Stimulated activated CD4-positive, alpha-beta T cell treated with anti-CD3 and anti-CD28 coated beads, Interleukin-4, amount 100 ng/mL, for 48 hours (primary cell): ENCODE data around the gene SLC28A1.

ENCODE experiments used
- DNase-seq, 2 donors: peaks; one replicate each; pipeline ENCODE4 v3.0.0-alpha.2; 2020; ENCODE audit warnings: low read depth in 2 of 2

The SLC28A1 gene

DNA sequence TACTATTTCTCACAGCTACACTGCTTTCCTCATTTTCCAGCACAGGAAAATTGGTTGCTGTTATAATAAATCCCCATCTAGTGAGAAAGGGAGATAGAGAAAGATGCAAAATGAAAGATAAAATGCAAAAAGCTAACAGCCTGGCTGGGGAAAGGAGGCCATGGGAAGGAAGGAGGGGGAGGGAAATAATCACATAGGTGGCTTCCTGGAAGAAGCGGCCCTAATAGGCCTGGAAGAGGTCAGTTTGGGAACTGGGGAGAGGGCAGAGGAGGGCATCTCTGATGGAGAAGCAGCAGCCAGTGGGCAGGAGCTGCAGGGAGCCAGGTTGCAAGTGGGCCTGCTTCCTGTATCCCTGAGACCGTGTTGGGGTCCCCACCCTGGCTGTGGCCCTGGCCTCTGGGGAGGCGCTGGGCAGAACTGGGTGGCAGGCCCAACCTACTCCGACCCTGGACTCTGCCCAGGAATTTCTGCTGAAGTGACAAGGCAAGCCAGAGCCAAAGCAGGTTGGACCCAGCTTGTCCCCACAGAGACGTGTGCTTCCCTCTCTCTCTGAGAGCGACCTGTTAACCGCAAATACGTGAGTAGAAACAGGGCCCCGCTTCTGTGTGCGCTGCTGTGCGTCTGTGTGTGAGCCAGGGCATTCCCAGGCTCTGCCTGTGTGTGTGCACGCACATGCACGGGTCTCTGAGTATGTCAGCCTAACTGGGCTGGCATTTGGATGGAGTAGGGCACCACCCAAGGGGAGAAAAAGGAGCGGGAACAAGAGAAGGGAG, 1.9 kb downstream of the SLC28A1 start:
- no peak for DNase-seq

DNA sequence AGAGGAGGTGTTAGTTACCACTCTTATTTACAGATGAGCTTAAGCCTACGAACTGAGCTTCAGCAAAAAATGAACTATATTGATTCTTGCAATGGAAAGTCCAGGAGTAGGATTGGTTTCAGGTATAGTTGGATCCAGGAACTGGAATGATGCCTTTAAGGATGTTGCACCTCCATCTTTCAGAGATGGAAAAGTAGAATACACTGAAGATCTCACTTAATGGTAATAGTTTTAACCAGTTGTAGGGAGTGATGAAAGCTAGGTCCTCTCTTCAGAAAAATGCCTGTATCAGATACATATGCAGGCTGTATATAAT, 2.5 kb downstream of the SLC28A1 start:
- no peak for DNase-seq

- no peak for DNase-seq
Measured at GRCh38 chr15:84887938-84888337, 3.5 kb downstream of the SLC28A1 start.

DNA sequence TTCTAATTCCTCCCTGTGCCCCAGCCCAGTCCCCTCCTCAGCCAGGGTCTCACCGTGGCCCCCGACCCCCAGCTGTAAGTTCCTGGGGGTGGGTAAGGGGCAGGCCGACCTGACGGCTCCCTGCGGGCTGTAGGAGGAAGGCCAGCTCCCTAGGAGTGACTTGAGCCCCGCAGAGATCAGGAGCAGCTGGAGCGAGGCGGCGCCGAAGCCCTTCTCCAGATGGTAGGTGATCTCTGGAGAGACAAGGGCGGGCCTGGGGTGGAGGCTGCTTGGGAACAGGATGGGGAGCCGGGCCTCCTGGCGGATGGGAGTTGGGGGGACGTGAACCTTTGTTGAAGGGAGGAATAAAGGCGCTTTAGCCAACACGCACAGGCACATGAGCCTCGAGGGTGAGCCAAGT, 4.2 kb downstream of the SLC28A1 start:
- no peak for DNase-seq

GRCh38 chr15:84889313-84889990, 5.0 kb downstream of the SLC28A1 start:
- no peak for DNase-seq

- no peak for DNase-seq
Measured at GRCh38 chr15:84889991-84890669, 5.7 kb downstream of the SLC28A1 start.

DNA sequence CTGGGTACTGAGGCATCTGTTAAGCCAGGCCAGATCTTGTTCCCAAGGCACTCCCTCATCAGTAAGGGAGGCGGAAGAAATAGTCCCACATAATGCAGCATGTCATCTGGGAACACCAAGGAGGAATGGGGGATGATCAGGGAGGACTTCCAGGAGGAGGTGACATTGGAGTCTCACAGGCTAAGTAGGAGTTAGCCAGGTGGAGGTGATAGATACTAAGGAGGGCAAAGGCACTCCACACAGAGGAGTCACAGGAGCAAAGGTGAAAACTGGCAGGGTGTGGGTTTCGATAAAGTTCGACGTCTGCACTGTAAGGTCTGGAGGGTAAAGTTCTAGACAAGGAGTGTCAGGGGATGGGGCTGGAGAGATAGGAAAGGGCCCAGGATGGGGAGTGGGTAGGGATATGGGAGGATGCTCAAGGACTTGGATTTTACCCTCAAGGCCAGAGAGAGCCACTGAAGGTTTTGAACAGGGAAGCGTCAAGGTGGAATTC, 6.3 kb downstream of the SLC28A1 start:
- DNase-seq = no peak

- no peak for DNase-seq
Measured at GRCh38 chr15:84891339-84891738, 6.9 kb downstream of the SLC28A1 start.

DNA sequence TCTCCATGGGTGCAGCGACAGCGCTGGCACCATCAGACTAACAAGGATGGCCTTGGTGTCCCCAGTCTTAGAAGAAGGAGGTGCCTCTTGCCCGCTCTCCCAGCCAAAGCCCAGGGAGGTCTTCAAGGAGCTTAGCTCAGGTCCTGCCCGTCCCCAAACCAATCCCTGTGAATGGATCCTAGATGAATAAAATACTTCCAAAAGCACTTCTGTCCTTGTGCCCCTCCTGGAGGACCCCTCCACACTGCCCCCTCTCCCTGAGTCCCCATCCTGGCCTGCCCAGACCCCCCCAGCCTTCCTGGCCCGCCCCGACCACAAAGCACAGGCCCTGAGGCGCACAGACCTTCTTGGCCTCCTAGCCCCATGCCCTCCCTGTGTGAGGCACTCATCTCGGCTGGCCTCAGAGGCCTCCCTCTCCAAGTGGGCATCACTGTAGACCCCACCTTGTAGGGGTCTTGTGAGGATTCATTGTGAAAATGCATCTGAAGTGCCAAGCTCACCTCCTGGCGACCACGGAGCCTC, 8.4 kb downstream of the SLC28A1 start:
- no peak for DNase-seq

DNA sequence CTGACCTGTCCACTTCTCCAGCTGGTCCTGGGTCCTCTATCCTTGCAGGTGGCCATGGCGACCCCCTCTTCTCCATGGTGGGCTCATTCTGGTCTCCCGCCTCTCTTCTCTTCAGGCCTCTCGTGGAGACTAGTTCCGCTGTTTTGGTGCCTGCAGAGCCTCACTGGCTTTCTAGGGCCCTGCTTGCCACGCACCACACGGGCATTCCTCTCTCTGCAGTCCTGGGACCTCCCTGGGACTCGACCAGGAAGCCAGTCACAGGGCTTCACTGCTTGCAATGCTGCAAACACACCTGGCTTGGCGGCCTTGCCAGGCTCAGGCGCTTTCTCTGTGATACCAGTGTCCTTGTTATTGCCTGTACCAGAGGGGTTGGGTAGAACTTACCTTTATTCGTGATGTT, 9.1 kb downstream of the SLC28A1 start:
- no peak for DNase-seq

GRCh38 chr15:84894736-84895425, 10.4 kb downstream of the SLC28A1 start:
- no peak for DNase-seq

DNA sequence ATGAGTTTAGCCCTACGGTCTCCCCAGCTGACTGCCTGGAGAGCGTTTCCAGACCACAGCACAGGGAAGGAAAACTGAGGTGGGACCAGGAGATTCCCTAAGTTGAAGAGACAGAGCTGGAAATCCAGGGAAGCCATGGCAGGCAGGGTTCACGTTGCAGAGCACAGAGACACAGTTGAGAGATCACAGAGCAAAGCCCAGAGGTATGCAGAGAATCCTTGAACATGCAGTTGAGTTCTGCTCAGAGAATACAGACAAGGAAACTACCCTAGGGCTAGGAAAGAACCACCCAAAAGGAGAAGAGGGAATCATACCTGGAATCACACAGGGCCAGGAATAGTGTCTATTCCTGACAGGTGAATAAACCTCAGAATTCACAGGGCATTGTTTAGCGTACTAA, 14.3 kb downstream of the SLC28A1 start:
- DNase-seq = no peak

DNA sequence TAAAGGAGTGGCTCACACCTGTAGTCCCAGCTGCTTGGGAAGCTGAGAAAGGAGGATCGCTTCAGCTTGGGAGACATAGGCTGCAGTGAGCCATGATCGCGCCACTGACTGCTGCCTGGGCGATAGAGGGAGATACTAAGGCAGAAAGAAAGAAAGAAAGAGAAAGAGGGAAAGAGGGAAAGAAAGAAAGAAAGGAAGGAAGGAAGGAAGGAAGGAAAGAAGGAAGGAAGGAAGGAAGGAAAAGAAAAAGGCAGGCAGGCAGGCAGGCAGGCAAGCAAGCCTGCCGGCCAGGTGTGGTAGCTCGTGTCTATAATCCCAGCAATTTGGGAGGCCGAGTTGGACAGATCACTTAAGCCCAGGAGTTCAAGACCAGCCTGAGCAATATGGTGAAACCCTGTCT, 15.3 kb downstream of the SLC28A1 start:
- no peak for DNase-seq

GRCh38 chr15:84901540-84901939, 17.1 kb downstream of the SLC28A1 start:
- no peak for DNase-seq

DNA sequence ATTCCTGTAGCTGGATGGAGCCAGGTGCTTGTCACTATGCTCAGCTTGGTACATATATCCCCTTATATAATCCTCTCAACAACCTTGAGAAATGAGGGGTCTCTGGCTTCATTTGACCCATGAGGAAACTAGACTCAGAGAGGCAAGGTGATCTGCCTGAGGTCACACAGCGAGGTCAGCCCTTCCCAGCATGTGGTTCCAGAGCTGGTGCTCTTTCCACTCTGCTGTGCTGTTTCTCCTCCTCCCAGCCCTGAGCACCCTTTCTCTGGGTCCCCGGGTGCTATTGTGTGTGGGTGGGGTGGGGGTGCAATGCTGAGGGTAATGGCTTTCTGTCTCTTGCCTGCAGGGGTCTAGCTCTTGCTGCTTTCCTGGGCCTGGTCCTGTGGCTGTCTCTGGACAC, 19.3 kb downstream of the SLC28A1 start:
- no peak for DNase-seq

DNA sequence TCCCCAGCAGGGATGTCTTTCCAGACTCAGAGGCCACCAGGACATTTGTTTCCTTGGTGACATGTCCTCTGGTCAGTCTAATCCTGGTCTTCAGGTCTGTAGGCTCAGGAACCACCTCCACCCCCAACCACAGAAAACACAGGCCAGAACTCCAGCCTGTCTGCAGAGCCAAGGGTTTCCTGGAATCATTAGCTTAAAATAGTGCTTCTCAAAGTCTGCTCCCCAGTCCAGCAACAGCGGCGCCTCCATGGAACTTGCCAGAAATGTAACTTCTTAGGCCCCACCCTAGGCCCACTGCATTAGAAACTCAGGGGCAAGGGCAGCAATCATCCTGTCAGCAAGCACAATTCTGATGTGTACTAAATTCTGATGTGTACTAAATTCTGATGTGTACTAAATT, 20.0 kb downstream of the SLC28A1 start:
- DNase-seq = no peak

- no peak for DNase-seq
Measured at GRCh38 chr15:84905016-84905916, 20.8 kb downstream of the SLC28A1 start.

GRCh38 chr15:84907731-84908130, 23.3 kb downstream of the SLC28A1 start:
- DNase-seq = no peak

- no peak for DNase-seq
Measured at GRCh38 chr15:84908564-84908963, 24.1 kb downstream of the SLC28A1 start.

DNA sequence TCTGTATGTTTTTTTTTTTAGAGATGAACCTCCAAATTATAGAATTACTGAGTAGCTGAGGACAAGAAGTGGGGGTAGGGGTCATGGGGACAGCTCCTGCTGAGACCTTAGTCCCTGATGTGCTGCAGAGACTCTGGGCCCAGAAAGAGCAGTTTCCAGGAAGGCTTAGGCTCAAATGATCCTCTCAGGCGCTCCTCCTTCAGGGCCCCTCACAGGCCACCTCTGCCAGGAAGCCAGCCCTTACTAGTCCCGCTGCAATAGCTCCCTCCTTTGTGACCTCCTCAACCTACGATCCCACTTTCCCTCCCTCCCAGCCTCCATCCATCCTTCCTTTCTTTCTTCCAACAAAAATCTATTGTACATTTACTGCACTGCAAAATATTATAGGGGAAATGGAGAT, 24.6 kb downstream of the SLC28A1 start:
- no peak for DNase-seq

DNA sequence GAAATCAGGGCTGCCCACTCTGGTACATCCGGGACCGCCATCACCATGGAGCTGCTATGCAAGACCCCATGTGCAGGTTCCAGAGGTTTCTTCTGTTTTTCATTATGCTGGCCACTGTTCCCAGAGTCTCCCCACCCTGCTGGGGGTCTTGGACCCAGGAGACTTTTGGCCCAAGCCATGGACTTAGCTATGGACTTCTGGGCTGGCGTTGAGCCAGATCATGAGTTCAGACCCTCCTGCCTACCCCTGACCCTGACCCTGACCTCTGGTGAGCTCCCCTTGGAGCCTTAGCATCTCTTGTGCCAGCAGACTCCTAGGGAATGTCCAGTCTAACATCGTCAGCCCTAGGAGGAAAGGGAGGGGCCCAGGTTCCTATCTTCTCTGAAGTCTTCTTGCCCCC, 25.3 kb downstream of the SLC28A1 start:
- no peak for DNase-seq
